Kidney glomerular epithelial cell (primary cell): ENCODE measurements around the gene PDCL3.

Experiments used
- DNase-seq: peaks from one replicate; lab custom pipeline; 2025; lab: John Stamatoyannopoulos, UW

PDCL3 gene

GRCh38 chr2:100561191-100561590 lies 1.6 kb upstream of the PDCL3 start:
- no peak for DNase-seq

GRCh38 chr2:100563407-100564247 lies 834 bp downstream of the PDCL3 start:
- no peak for DNase-seq

DNA sequence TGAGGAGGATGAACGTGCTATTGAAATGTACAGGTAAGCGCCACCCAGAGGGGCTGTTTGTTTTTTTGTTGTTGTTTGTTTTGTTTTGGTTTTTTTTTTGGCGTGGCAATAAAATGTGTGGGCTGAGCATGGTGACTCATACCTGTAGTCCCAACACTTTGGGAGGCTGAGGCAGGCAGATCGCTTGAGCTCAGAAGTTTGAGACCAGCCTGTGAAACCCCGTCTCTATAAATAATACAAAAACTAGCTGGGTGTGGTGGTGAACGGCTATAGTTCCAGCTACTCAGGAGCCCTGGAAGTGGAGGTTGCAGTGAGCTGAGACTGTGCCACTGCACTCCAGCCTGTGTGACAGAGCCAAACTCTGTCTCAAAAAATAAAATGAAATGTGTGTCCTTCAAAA lies 6.2 kb downstream of the PDCL3 start:
- DNase-seq = no peak

DNA sequence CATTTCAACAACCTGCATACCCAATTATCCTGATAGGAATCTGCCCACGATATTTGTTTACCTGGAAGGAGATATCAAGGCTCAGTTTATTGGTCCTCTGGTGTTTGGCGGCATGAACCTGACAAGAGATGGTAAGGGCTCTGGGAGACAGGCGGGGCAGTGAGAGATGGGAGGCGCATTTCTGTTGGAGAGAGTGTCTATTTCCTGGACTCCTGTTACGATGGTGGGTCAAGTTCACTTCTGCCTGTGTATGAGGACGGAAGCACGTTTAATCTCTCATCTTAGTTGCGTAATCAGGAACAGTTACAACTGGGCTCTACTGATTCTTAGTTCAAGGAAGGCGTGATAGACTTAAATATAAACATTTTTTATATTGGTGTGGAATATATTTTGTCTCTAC lies 8.9 kb downstream of the PDCL3 start:
- DNase-seq = no peak

GRCh38 chr2:100577777-100578176 lies 15.0 kb downstream of the PDCL3 start:
- DNase-seq = no peak

DNA sequence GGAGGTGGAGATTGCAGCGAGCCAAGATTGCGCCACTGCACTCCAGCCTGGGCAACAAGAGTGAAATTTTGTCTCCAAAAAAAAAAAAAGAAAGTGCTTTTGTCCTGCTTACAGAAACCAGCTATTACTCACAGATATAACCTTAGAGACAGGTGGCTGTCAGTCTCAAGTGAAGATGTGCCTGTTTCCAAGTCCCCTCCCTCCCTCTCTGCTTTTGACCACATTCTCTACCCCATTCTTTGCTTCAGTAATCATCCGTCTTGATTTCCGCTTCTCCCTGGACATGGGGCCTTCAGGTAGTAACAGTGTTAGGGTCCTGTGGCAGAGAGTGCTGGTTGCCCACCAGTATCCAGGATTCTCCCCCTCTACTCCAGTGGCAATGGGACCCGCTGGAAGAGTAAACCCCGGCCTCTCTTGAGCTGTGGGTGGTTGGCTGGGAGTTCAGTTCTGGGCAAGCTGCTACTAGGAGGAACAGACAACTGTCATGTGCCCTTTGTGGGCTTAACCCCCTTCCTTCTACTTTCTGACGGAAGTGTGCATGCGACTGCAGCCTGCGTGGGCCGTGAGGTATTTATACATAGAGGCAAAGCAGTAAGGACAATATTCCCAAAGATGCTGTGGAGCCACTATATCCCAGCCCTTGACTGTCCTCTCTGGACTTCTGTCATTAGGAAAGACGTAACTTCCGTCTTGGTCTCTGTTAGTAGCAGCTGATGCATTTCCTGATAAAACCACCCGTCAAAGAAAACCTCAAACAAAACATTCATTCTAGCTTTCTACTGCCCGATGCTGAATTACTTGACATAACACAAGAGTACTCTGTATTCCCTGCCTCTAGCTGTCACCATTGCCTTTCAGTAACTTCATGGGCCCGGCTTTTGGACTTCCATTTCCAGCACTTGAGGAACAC lies 17.8 kb downstream of the PDCL3 start:
- no peak for DNase-seq

GRCh38 chr2:100581277-100581612 lies 18.5 kb downstream of the PDCL3 start:
- DNase-seq = no peak

GRCh38 chr2:100584816-100585215 lies 22.0 kb downstream of the PDCL3 start:
- no peak for DNase-seq

DNA sequence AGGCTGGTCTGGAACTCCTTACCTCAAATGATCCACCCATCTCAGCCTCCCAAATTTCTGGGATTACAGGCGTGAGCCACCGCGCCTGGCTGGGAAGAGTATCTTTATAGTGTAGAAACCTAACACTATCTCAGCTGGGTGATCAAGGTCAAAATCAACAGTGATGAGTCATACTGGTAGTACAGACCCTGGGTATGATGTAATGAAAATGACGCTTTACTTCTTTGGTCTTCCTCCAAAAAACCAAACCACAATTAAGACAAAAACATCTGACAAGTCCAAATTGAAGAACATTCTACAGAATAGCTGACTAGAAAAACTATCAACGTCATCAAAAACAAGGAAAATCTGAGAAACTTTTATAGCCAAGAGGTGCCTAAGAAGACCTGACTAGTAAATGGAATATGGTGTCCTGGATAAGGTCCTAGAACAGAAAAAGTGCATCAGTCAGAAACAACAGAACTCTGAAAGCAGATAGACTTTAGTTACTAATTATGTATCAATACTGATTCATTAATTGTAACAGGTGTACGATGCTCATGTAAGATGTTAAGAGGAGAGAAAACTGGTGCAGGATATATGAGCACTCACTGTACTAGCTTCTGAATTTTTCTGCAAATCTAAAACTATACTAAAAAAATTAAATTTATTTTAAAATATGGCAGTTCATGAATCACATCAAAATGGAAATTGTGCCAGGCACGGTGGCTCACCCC lies 25.4 kb downstream of the PDCL3 start:
- peak; percentile 12 for DNase-seq

DNA sequence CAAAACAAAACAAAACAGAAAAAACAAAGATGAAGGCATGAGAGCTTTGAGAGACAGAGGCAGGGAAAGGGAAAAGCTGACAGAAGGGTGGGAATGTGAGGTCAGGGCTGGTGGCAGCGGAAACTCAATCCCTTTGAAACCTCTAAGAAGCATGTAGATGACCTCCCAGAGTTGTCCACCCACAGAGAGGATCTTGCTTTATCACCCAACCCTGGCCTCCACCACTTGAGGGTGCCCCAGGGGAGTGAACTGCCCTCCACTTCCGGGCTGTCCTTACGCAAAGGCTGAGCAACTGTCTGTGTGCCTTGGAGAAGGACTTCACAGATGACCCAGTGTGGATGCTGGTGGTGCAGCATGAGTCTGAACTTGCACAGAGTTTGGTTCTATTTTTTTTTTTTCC lies 26.7 kb downstream of the PDCL3 start:
- no peak for DNase-seq

DNA sequence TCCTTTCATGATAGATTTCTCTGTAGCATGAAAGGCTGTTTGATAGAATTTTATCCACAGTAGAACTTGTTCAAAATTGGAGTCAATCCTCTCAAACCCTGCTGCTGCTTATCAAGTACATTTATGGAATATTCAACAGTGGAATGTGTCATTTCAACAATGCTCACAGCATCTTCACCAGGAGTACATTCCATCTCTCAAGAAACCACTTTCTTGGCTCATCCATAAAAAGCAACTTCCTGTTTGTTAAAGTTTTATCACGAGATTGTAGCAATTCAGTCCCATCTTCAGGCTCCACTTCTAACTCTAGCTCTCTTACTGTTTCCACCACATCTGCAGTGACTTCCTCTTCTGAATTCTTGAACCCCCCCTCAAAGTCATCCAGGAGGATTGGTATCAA lies 29.4 kb downstream of the PDCL3 start:
- DNase-seq = no peak

- no peak for DNase-seq
Measured at GRCh38 chr2:100596465-100596864, 33.7 kb downstream of the PDCL3 start.

GRCh38 chr2:100599566-100599965 lies 36.8 kb downstream of the PDCL3 start:
- no peak for DNase-seq

DNA sequence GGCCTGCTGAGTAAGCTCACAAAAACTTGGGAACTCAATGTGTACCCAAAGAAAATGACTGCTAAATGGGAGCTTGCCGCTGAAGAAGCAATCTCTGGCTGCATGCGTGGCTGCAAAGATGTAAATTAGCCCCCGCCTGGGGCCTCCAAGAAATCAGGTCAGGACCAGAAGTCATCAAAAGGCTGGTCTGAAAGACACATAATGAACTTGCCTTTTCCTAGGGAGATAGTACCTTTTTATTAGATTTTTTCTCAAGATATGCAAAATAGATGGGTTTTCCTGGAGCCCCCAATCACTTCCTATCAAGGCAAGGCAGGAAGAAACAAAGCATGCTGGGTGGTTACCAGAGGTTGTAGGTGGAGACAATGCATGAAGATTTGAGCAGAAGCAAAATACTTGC lies 38.9 kb downstream of the PDCL3 start:
- DNase-seq = no peak

- no peak for DNase-seq
Measured at GRCh38 chr2:100603414-100603813, 40.6 kb downstream of the PDCL3 start.

DNA sequence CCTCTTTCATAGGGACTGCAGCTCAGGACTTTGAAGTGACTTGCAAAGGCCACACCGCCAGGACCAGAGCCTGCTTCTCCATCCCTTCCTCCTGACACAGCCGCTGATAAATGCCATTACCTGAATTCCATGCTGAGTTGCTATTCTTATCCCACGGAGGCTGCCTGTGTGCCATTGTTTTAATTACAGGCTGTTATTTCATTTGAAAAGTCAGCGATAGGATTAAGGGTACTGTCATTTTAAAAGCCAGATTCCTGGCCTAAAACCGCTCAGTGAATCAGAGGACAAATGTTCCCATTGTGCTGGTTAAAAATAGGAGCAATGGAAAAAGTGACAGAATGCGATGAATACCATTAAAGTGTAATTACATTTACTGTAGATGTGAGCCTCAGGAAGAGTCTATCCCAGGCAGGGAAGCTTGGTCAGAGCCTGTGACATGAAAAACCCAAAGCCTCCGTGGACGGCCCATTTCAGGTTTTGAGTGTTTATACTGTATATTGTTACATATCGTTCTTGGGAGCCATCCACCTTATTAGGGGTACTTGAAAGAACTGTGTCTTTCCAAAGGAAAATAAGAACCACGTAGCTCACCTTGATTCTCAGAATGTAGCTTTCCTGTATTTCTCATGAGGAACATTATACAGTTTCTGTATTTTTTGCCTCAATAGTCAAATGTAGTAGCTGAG lies 41.3 kb downstream of the PDCL3 start:
- no peak for DNase-seq

- DNase-seq = no peak
Measured at GRCh38 chr2:100606332-100606725, 43.5 kb downstream of the PDCL3 start.

DNA sequence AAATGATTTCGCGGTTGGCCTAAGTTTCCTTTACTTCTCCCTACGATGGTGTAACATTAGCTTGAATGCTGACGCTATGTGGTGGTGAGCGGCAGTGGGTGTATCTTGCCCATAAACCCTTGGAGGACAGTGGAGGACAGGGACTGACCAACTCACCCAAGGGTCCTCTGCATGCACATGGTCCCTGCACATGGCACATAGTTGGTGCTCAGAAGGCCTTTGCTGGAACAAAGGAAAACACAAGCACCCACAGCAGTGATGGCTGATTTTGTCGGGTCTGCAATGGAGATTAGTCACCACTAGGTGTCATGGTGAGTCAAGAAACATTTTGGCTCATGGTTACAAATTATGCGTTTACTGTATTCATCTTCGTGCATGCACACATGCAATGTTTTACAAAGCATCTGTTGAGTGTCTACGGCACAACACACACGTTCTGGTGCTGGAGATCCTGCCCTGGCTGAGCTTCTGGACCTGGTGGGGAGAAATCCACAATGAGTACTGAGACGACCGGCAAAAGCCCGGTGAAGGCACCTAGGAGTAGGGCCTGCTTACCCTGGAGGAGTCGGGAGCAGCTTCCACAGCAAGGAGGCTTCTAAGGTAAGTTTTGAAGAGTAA lies 44.0 kb downstream of the PDCL3 start:
- no peak for DNase-seq

- peak; percentile 21 for DNase-seq
Measured at GRCh38 chr2:100610381-100610831, 47.6 kb downstream of the PDCL3 start.

DNA sequence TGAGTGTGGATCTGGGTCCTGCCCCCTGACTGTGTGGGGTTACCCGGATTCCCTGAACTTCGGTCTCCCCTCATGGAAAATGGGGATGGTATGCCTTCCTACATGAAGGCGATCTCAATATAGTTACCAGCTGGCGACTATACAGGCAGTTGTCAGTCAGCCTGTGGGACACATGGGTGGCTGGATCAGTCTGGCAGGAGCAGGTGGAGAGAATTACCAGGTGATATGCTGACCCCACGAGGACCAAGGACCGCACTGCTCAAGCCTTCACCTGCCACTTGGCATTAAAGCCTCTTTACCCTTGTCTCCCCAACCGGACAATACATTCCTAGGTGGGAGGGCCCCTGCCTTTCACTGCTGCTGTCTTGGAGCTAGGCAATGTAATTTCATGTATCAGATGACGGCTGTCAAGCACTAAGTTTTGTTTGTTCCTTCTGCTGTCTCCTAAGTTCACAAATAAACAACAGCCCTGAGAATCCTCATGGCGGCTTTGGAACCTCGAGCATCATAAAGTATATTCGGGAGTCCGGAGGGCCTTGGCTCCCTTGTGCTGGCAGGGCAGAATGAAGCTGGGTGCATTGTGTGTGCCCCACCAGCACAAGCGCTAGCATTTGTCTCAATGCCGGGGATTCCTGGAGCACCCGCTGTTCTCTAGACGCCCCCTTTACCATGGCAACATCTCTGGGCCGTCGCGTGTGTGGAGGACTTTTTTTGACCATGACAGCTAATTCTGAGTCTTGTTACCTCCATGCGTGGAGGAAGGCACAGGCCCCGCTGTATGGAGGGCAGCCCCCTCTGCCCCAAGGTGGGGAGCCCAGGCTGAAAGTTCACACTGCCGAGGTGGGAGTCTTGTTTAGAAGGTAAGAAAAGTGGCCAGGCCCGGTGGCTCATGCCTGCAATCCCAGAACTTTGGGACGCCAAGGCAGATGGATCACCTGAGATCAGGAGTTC lies 48.6 kb downstream of the PDCL3 start:
- DNase-seq = no peak
